GM18520 (cell line): ENCODE data around the gene C1QTNF1.

ENCODE experiments used
- ATAC-seq: cut with Tn5 transposase; IDR thresholded peaks from one replicate; pipeline ENCODE4 v1.9.1; 2021; ENCODE audit not compliant: unreplicated experiment

C1QTNF1 gene

DNA sequence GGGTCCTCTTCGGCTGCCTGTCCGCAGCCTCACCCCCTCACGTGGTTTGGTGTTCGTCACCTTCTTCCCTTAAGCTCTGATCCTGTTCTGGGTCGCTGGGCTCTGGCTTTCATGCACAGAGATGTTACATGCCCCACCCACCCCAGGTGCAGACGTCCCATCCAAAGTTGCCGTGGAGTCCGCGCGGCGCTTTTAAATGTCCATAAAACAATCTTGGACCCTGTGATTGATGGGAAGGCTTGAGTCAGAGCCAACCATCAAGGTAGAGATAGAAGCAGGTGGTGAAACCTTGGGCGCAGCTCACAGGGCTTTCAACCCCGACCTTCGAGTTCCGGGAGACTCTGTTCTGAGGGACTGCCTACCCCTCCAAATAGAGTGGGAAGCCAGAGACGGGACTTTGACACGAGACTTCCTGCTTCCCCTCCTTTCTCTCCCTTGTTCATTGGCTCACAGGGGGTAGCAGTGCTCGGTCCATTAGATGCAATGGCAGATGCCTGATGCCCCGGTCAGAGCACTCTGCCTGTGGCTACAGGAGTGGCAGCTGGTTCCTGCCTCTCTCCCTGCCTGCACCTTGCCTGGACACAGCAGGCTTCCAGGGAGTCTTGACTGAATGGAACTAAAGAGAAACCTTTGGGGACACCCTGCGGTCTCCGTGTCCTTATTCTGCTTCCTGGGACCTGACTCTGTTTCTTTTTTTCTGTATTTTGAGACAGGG is 54.7 kb downstream of the C1QTNF1 start:
- ATAC-seq, result no peak

DNA sequence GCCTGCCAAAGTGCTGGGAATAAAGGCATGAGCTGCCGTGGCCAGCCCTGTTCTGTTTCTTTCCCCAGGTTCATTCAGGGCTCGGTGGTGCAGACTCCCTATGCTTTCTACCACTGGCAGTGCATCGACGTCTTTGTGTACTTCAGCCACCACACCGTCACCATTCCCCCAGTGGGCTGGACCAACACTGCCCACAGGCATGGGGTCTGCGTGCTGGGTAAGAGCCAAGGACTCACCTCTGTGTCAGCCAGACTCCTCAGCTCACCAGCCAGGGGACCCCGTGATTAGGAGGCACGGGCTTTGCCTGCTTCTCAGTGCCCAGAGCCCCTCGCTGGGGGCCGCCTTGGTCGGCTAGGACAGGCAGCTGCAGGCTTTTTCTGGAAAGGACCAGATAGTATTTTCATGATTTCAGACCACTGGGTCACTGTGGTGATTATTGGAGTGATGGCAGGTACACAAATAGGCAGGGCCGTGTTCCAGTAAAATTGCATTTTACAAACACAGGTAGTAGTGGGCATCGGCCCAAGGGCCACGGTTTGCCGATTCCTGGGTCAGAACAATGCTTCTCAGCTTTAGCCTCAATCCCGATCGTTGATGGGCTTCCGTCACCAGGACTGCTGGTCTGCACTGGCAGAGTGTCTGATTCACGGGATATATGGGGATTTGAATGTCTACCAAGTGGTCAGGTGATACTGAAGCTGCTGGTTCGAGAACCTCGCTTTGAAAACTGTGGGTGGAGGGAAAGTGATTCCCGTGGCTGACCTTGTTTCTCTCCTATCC is 55.6 kb downstream of the C1QTNF1 start:
- no peak for ATAC-seq

DNA sequence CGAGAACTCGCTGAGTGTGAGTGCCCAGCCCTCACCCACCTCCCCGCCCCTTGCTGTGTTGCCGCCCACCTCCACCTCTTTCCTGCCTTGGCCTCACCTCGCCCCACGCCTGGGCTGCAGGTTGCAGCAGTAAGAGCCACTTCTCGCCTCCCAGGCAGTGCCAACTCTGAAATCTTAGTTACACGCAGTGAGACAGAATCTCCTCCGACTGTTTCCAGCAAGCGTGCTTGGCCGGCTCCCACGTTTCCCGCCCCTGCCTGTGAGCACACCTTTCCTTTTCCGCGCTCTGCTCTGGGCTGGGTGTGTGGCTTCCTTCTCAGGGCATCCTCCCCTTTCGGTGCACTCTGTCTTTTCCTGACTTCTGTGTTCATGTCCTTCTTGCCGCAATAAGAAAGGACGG is 56.4 kb downstream of the C1QTNF1 start:
- ATAC-seq, result no peak

DNA sequence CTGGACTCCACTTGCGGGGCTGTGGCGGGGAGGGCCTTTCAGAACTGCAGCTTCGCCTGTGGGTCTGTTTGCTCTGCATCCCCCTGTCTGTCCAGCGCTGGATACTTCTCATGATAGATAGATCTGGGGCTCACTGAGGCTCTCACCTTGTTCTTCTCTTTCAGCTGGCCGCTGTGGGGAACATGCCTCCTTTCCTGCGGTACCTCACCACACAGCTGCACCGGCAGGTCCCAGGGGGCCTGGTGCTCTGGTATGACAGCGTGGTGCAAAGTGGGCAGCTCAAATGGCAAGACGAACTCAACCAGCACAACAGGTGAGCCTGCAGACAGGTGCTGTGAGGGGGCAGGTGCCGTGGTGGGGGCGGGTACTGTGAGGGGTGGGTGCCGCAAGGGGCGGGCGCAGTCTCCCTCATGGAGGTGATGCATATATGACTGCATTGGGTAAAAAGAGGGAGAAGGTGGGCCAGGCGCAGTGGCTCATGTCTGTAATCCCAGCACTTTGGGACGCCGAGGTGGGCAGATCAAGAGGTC is 56.9 kb downstream of the C1QTNF1 start:
- ATAC-seq, result no peak

DNA sequence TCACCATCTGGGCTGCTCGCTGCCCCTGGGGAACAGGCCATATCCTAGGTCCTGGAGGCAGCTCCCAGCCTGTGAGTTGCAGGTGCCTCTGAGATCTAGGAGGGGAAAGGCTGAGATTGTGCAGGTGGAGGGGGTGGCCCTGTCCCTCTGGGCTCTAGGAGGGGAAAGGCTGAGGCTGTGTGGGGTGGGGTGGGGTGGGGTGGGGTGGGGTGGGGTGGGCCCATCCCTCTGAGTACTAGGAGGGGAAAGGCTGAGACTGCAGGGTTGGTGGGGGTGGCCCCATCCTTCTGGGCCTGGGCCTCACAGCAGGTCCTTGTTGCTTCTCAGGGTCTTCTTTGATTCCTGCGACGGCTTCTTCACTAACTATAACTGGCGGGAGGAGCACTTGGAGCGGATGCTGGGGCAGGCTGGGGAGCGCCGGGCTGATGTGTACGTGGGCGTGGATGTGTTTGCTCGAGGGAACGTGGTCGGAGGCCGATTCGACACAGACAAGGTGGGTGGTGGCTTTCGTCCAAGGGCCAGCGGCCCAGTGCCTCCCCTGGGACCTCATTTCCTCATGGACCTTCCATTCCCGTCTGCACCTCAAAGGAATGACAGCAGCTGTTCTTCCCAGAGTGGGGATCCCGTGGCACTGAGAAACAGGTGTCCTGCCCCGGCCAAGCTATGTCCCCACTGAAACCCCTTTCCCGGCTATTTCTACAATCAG is 57.8 kb downstream of the C1QTNF1 start:
- no peak for ATAC-seq

DNA sequence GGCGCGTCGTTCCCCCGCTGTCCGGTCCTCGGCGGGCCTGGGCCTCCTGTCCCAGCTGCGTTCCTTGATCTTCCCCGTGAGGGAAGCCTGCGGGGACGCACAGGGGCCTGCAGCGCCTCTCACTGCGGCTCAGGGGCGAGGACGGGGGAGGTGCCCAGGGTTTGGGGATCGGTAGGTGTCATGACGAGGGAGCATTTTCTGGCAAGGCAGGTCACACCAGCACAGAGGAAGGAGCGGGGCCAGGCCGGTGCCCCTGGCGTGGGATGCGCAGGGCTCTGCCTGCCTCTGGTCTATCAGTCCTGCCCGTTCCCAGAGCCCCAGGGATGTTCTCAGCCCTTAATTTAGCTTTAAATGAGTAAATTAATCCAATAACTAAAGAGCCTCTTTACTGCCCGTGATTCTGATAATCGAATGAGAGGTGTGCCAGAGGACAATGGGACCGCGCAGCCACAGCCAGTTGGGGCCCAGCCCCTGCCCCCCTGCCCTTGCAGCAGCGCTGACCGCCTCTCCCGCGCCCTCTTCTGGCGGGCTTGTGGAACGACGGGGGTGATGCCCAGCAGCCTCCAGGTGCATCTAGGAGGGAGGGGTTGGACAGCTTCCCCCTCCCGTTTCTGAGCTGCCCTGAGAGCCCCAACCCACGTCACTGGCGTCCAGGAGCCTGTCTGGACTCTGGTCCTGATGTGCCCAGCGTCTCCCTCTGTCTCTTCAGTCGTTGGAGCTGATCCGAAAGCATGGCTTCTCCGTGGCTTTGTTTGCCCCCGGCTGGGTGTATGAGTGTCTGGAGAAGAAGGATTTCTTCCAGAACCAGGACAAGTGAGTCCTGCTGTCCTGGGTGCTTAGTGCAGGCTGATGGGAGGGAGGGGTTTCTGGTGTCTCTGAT is 58.6 kb downstream of the C1QTNF1 start:
- no peak for ATAC-seq

DNA sequence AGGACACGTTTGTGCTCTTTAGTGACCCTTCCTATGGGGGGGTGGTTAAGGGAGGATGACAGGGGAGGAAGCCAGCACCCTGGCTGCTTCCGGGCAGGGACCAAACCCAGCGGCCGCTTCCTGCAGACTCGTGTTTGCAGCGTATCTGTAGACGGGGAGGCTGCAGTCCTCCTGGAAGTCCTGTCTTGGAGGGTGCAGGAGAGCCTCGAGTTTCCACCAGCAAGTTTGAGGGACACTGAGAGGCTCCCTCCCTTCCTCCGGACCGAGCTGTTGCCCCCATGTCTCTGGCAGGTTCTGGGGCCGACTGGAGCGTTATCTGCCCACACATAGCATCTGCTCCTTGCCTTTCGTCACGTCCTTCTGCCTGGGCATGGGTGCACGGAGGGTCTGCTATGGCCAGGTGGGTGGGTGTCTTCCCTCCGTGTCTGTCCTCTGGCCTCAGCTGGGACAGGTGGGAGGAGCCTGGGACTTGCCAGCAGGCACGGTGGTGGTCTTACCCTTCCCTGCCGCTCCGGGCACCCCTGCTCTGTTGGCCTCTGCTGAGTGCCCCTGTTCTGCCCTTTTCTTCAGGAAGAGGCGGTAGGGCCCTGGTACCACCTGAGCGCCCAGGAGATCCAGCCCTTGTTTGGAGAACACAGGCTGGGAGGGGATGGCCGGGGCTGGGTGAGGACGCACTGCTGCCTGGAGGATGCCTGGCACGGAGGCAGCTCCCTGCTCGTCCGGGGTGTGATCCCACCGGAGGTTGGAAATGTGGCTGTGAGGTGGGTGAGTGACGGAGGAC is 59.4 kb downstream of the C1QTNF1 start:
- ATAC-seq, result no peak

DNA sequence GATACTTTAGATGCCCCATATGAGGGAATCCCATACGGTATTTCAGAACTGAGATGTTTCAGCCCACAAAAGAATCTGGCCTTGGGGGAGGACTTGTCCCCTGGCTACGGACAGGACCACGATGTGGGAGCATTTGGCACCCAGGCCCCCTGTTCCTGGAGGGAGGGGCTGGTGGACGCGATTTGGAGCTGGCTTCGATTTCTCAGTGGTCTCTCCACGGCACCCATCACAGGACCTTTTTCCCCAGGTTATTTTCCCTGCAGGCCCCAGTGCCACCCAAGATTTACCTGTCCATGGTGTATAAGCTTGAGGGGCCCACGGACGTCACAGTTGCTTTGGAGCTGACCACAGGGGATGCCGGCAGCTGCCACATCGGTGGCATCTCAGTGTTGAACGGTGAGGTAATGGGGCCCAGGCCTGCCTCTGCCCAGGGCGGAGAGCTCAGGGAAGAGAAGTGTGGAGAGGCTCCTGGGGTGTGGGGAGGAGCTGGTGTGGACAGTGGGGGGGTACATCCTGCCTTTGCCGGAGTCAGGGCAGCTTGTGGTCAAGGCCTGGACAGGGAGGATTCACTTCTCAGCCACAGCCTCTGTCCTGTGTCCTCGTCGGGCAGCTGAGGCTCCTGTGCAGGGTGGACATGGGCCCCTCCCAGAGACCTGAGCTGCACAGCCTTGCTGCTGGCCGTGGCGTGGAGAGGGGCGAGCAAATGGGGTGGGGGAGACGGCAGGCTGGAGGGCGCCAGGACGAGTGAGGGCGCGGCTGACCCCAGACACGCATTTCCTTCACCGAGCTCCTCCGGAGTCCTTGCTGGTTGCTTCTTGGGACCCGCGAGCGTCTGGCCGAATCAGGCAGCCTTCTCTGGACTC is 60.6 kb downstream of the C1QTNF1 start:
- no peak for ATAC-seq

DNA sequence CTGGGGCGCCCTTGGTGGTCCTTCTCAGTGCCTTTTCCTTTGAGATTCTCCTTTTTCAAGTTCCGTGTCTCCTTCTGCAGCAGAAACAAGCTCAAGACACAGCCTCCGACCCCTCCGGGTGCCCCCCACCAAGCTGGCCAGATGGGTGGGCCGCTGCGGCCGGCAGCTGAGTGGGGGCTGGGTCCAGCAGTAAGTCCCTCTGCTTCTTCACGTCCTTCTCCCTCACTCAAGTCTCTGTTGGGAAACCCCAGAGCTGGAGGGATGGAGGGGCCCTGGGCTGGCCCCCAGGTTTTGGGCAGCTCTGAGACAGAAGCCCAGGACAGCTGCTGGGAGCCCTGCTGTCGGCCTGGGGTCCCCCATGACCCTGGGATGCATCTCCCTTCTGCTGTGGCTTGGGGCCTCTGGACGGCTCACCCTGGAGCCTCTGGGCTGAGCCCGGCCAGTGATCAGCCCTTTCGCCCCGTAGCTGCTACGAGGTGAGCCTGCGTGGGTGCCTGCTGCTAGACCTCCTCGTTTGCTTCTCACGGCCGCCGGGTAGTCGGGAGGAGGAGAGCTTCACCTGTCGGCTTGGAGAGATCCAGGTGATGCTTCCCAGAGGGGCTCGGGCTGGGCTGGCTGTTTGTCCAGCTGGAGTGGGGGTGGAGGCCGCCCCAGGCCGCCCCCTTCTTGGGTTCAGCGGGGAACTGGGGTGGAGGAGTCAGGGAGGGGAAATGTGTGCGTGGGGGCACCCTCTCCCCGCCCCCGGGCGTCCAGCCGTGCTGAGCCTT is 61.4 kb downstream of the C1QTNF1 start:
- no peak for ATAC-seq

DNA sequence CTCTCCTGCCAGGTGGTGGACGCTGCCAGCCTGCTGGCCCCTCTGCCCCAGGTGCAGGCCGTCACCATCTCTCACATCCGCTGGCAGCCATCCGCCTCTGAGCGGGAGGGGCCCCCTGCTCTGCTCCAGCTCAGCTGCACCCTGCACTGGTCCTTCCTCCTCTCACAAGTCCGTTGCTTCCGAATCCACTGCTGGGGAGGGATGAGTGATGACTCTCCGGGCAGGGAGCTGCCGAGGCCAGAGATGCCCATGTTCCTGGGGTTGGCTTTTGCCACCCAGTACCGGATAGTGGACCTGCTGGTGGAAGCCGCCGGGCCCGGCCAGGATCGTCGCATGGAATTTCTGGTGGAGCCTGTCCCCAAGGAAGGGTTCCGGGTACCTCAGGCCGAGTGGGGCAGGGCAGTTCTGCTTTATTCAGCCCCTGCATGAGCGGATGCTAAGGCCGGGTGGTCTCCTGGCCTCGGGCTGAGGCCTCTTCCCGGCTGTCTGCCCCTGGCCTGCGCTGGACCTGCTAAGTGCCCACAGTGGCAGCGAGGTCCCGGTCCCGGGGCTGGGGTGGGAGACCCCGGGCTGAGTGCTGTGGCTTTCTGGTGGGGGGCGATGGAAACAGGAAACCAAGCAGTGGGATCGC is 62.1 kb downstream of the C1QTNF1 start:
- ATAC-seq, result no peak

DNA sequence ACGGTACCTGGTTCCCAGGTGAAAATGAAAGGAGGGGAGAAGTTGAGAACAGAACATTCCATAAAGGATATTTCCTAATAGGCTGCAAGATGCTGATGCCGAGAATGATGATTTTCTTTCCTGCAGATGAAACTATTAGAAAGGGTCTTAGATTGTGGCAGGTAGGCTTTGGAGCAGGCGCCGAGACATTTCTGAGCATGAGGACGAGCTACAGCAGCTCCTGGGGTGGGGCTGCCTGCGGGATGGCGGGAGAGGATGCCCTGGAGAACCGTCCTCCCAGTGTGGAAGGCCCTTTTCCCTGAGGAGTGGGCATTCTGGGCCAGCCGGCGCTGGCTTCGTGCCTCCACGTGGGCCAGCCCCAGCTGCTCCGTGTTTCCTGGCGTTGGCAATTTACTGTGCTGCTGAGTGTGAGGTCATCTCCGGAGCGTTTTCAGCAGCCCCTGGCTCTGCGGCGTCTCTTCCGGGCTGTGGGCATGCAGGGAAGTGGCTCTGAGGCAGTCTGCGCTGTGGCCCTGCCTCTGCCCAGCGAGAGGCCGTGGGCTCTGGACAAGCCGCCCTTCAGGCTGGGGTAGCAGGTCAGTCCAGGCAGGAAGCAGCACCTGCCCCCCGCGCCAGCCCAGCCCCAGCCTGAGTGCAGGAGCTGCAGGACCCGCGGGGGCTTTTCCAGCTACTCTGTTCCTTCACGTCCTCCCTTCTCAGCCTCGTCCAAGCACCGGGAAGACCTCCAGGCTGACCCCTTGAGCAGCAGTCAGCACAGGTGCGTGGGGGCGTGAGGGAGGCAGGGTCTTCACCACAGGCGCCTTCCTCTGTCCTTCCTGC is 62.8 kb downstream of the C1QTNF1 start:
- no peak for ATAC-seq

DNA sequence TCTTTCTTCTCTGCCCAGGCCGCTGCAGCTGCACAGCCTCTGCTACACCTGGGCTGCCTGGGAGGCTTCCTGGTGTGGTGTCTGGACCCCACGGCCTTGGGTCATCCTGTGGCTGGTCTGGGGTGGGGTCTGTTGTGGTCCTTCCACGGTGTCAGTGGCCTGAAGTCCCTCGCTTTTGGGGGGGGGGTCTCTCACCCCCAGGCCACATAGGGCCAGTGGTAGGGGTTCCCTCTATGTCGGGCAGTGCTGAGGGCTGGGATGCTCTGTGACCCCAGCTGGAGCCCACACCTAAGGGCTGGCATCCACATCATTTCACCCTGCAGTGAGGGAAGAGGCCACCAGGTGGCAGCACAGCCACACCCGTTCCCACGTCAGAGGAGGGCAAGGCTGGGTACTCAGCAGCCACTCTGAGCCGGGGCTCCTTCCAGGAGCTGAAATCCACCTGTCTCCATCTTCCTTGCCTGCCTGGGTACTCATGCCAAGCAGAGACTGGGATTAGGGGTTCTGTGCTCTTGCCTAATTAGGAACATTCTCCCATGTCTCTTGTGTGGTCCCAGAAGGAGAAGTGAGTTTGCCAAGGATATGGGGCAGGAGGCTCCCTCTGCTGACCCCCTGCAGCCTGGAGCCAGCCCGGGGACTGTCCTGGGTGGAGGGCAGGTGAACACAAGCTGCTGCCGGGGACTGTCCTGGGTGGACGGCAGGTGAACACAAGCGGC is 63.6 kb downstream of the C1QTNF1 start:
- no peak for ATAC-seq

DNA sequence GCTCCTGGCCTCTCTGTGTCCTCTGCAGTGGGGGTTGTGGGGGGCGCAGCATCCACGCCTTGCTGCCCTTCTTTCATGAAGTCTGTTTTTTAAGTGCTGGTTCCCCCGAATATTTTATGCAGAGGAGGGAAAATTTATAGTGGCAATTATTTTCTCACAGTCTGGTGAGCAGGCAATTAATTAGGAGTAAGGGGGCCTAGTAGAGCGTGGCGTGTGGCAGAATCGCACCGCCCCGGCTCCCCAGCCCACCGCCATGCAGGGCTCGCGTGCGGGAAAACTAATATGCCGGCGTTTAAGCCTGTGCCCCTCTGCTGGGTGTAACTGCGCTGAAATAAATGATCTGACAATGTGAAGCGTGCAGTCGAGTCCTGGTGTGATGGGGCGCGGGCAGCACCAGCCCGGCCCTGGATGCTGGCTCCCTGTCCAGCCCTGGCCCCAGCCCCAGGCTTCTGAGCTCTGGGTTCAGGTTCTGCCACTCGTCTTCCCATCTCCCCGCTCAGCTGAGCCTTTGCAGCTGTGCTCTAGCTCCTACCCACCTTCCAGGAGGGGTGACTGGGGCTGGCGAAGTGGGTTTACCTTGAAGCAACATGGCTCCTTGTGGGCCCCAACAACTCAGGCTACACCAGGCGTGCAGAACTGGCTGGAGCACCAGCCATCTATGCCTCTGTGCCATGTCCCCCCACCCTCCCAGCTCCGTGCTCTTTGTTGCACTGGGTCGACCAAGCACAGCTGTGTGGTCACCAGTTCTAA is 64.5 kb downstream of the C1QTNF1 start:
- no peak for ATAC-seq

DNA sequence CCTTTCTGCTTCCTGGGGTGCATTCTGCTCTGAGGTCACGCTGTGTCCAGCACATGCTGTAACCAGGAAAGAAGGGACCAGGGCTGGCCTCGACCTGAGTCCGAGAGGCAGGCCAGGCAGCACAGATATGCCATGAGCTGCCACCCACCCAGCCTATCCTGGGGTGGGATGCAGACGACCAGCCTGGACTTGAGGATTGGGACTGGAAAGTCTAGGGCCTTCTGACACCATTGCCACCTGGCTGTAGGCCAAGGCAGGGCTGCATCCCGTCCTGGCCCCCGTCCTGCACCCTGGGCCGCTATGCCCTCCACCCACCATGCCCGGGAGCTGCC is 65.0 kb downstream of the C1QTNF1 start:
- ATAC-seq, result no peak

DNA sequence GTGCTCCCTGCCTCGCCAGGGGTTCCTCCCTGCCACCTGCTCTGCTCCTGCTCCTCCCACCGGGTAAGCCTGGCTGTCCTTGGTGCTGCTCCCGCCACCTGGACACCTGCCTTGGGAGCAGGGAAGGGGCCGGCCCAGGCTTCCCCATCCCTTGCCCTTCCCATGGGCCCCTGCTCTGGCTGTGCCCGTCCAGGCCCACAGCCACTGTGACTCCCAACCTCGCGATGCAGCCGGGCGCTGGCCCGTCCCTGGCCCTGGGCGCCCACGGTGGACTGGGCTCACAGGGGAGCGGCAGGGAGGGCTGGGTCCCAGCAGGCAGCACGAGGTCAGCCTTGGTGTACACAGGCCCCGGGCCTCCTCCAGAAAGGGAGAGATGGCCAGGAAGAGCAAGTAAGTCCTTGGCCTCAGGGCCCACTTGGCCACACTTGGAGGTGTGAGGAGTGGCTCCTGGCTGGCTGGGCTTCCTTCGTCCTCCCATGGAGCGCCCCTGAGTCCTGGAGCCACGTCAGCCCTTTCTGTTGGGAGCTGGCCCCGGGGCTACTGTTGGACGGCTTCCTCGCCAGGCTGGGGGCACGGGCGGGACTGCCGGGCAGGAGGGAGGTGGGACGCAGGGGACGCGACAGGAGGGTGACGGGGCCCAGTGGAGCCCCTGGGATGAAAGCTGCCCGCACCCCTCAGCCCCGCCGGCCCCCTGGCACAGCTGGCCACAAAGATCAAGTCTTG is 65.9 kb downstream of the C1QTNF1 start:
- ATAC-seq, result no peak
